Astrocyte (in vitro differentiated cells and primary cell): Measurements from ENCODE around the gene DNPEP. TPM values are rescaled to one million over a fixed set of nuclear protein-coding genes. Genes with fewer than 3 reads are reported as not detected.

Experiments
- DNase-seq: peaks from one replicate; pipeline ENCODE4 v3.0.0-alpha.2; 2010; ENCODE audit warnings: low read depth
- FAIRE-seq: peaks from 2 replicates; lab custom pipeline; 2011; peaks lifted over from hg19 to GRCh38; lab: Jason Lieb, UNC
- H2AFZ ChIP-seq: 2 replicates; pipeline ENCODE4 v1.6.0; 2012; ENCODE audit warnings: low read depth, low read length, inconsistent platforms
- H3K27ac ChIP-seq: 2 replicates; pipeline ENCODE4 v1.5.1; 2011; ENCODE audit warnings: low read depth, low read length, inconsistent platforms
- H3K27me3 ChIP-seq: 2 replicates; pipeline ENCODE4 v1.6.0; 2011; ENCODE audit warnings: low read length, inconsistent platforms; ENCODE audit not compliant: insufficient read depth
- H3K36me3 ChIP-seq: 2 replicates; pipeline ENCODE4 v1.5.1; 2011; ENCODE audit warnings: low read length, inconsistent platforms; ENCODE audit not compliant: insufficient read depth
- H3K4me1 ChIP-seq: 2 replicates; pipeline ENCODE4 v1.5.1; 2011; ENCODE audit warnings: low read length, inconsistent platforms; ENCODE audit not compliant: insufficient read depth
- H3K4me2 ChIP-seq: 2 replicates; pipeline ENCODE4 v1.6.0; 2012; ENCODE audit warnings: low read length, inconsistent platforms
- H3K4me3 ChIP-seq: 2 replicates; pipeline ENCODE4 v1.5.1; 2011; ENCODE audit warnings: low read depth, mild to moderate bottlenecking, low read length, inconsistent platforms; ENCODE audit not compliant: insufficient read depth
- H3K79me2 ChIP-seq: 2 replicates; pipeline ENCODE4 v1.6.0; 2012; ENCODE audit warnings: mild to moderate bottlenecking, low read length, inconsistent platforms; ENCODE audit not compliant: insufficient read depth
- H3K9ac ChIP-seq: 2 replicates; pipeline ENCODE4 v1.6.0; 2012; ENCODE audit warnings: mild to moderate bottlenecking, low read length, inconsistent platforms
- H3K9me3 ChIP-seq: 2 replicates; pipeline ENCODE4 v1.5.1; 2012; ENCODE audit warnings: low read depth, mild to moderate bottlenecking, low read length, inconsistent platforms; ENCODE audit not compliant: insufficient read depth
- H4K20me1 ChIP-seq: 2 replicates; pipeline ENCODE4 v1.6.0; 2012; ENCODE audit warnings: low read length, inconsistent platforms; ENCODE audit not compliant: insufficient read depth
- H3K27ac Mint-ChIP-seq: one replicate; pipeline ENCODE4 v1.8.0; 2021; ENCODE audit warnings: mild to moderate bottlenecking, mixed read lengths; ENCODE audit not compliant: unreplicated experiment
- H3K27me3 Mint-ChIP-seq: one replicate; pipeline ENCODE4 v1.8.0; 2021; ENCODE audit warnings: low read depth, mixed read lengths; ENCODE audit not compliant: unreplicated experiment
- H3K36me3 Mint-ChIP-seq: one replicate; pipeline ENCODE4 v1.8.0; 2021; ENCODE audit warnings: low read depth, mixed read lengths; ENCODE audit not compliant: unreplicated experiment
- H3K4me1 Mint-ChIP-seq: one replicate; pipeline ENCODE4 v1.8.0; 2021; ENCODE audit warnings: low read depth, mixed read lengths; ENCODE audit not compliant: unreplicated experiment
- H3K4me3 Mint-ChIP-seq: one replicate; pipeline ENCODE4 v1.8.0; 2021; ENCODE audit warnings: mild to moderate bottlenecking, moderate library complexity, mixed read lengths; ENCODE audit not compliant: unreplicated experiment
- H3K9me3 Mint-ChIP-seq: one replicate; pipeline ENCODE4 v1.8.0; 2021; ENCODE audit warnings: mild to moderate bottlenecking, mixed read lengths; ENCODE audit not compliant: unreplicated experiment
- EZH2 ChIP-seq: IDR thresholded peaks from 2 replicates; pipeline ENCODE4 v1.6.1; 2012; ENCODE audit warnings: mild to moderate bottlenecking, low read length, inconsistent platforms; ENCODE audit not compliant: insufficient read depth
- total RNA-seq: library from RNA; stranded (reverse); gene quantifications from 2 replicates; pipeline ENCODE4 v1.2.1, GENCODE V29; 2021
- TF ChIP-seq, protein P1 (sequence below): IDR thresholded peaks from 2 replicates; pipeline ENCODE4 v1.5.1; 2011; ENCODE audit warnings: low read depth, mild to moderate bottlenecking, inconsistent platforms, low read length, moderate library complexity; ENCODE audit not compliant: insufficient read depth

DNPEP gene
- total RNA-seq, 1 donor from 2014 or later = 53.9 TPM

DNA sequence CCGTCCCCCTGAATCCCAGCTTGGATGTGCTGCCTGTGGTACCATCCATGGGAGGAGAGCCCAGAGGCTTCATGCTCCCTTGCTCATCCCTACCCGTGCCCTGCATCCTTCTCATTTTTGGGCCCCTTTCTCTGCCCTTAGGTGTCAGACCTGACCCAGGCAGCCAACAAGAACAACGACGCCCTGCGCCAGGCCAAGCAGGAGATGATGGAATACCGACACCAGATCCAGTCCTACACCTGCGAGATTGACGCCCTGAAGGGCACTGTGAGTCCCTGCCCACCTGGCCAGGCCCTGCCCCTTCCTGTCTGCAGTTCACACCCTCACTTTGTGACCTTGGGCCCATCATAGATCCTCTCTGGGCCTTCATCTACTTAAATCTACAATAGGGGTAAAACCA, 33.0 kb upstream of the DNPEP start:
- H3K4me2 ChIP-seq = no peak overlapping the region
- TF ChIP-seq, protein P1, sequence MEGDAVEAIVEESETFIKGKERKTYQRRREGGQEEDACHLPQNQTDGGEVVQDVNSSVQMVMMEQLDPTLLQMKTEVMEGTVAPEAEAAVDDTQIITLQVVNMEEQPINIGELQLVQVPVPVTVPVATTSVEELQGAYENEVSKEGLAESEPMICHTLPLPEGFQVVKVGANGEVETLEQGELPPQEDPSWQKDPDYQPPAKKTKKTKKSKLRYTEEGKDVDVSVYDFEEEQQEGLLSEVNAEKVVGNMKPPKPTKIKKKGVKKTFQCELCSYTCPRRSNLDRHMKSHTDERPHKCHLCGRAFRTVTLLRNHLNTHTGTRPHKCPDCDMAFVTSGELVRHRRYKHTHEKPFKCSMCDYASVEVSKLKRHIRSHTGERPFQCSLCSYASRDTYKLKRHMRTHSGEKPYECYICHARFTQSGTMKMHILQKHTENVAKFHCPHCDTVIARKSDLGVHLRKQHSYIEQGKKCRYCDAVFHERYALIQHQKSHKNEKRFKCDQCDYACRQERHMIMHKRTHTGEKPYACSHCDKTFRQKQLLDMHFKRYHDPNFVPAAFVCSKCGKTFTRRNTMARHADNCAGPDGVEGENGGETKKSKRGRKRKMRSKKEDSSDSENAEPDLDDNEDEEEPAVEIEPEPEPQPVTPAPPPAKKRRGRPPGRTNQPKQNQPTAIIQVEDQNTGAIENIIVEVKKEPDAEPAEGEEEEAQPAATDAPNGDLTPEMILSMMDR = no peak
- TF ChIP-seq EZH2 = no peak
- Mint-ChIP-seq H3K4me1 (peaks cover 6% of the 10 kb centered on the region), H3K9me3 (no peaks in the 10 kb centered on the region), H3K36me3 (peaks cover 3% of the 10 kb centered on the region), H3K4me3 (no peak overlapping the region), H3K27me3 (peaks cover 25% of the 10 kb centered on the region), H3K27ac (no peak overlapping the region)
- H3K79me2 ChIP-seq = no peaks in the 10 kb centered on the region
- no peaks in the 10 kb centered on the region for H4K20me1 ChIP-seq
- no peak overlapping the region for H2AFZ ChIP-seq
- H3K9ac ChIP-seq = no peak overlapping the region
- H3K36me3 ChIP-seq = no peaks in the 10 kb centered on the region
- peaks cover 27% of the 10 kb centered on the region for H3K4me1 ChIP-seq
- H3K9me3 ChIP-seq = no peaks in the 10 kb centered on the region
- FAIRE-seq (no peak), DNase-seq (no peak)
- no peak overlapping the region for H3K27ac ChIP-seq
- H3K27me3 ChIP-seq = peaks cover 3% of the 10 kb centered on the region
- H3K4me3 ChIP-seq = no peak overlapping the region

DNA sequence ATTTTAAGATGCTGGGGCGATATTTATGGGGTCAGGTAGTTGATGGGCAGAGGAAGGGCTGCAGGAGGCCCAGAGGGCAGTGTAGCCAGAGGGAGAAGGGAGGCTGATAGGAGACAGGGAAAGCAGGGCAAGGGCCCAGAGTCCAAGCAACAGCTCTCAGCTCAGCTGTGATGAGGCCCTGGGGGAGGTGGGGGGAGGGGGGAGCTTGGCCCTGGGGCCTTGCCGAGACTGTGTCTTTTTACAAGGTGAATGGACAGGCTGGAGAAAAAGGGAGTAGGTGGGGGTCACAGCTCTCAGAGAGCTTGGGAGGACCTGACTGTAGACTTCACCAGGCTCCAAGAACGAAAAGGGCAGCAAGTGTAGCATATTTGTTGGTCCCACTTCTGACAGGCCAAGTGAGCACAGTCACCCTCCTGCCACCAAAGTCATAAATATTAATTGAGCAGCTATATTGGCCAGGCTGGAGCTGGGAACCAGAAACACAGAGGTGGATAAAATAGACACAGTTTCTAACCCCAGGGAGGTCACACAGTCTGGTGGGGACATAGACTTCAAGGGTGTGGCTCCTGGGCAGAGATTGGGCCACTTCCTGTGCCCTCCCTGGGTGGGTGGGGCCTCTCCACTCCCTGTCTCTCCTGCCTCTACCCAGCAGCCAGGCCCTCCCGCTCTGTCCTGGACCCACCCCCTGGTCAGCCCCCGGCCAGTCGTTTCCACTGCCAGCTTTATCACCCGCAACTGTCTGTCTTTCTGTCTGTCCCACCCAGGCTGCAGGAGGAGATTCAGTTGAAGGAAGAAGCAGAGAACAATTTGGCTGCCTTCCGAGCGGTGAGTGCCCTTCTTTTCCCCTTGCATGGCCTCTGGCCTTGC, 31.9 kb upstream of the DNPEP start:
- H3K36me3 ChIP-seq = no peaks in the 10 kb centered on the region
- Mint-ChIP-seq H3K27ac (peak overlapping the region; percentile 58), H3K4me3 (no peak overlapping the region), H3K27me3 (peaks cover 22% of the 10 kb centered on the region), H3K4me1 (peaks cover 6% of the 10 kb centered on the region), H3K36me3 (no peaks in the 10 kb centered on the region), H3K9me3 (no peaks in the 10 kb centered on the region)
- H3K4me2 ChIP-seq = no peak overlapping the region
- no peaks in the 10 kb centered on the region for H3K79me2 ChIP-seq
- no peak for FAIRE-seq
- H3K9ac ChIP-seq = no peak overlapping the region
- H4K20me1 ChIP-seq = no peaks in the 10 kb centered on the region
- H3K4me3 ChIP-seq = no peak overlapping the region
- H3K4me1 ChIP-seq = peaks cover 25% of the 10 kb centered on the region
- TF ChIP-seq, protein P1 = no peak
- TF ChIP-seq EZH2 = no peak
- peaks cover 3% of the 10 kb centered on the region for H3K27me3 ChIP-seq
- no peak for DNase-seq
- H2AFZ ChIP-seq = no peak overlapping the region
- H3K27ac ChIP-seq = no peak overlapping the region
- no peaks in the 10 kb centered on the region for H3K9me3 ChIP-seq

DNA sequence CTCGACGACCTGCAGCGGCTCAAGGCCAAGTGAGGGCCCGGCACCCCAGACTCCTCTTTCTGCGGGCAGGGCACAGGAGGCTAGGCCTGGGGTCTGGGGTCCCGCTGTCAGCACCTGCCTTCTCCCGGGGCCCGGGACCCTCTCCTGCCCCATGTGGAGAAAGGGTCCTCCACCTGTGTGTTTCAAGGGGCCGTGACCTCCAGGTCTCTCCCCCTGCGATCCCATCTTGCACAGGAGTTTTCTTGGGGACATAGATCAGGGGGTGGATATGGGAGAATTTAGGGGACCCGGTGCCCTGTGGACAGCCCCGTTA, 31.3 kb upstream of the DNPEP start:
- H4K20me1 ChIP-seq = no peaks in the 10 kb centered on the region
- H2AFZ ChIP-seq = no peak overlapping the region
- Mint-ChIP-seq H3K9me3 (no peaks in the 10 kb centered on the region), H3K27me3 (peaks cover 22% of the 10 kb centered on the region), H3K4me3 (no peak overlapping the region), H3K27ac (peak overlapping the region; percentile 58), H3K4me1 (peaks cover 6% of the 10 kb centered on the region), H3K36me3 (no peaks in the 10 kb centered on the region)
- H3K27me3 ChIP-seq = peaks cover 3% of the 10 kb centered on the region
- peak overlapping the region; percentile 75 for H3K4me2 ChIP-seq
- no peak for DNase-seq
- H3K4me1 ChIP-seq = peaks cover 19% of the 10 kb centered on the region
- no peak overlapping the region for H3K4me3 ChIP-seq
- no peak overlapping the region for H3K27ac ChIP-seq
- H3K9ac ChIP-seq = no peak overlapping the region
- no peaks in the 10 kb centered on the region for H3K79me2 ChIP-seq
- no peaks in the 10 kb centered on the region for H3K9me3 ChIP-seq
- H3K36me3 ChIP-seq = no peaks in the 10 kb centered on the region
- TF ChIP-seq, protein P1 = no peak
- no peak for TF ChIP-seq EZH2
- FAIRE-seq = no peak
